Peyer's patch (tissue), 4 donors: Measurements from ENCODE around the gene SCFD2. TPM values are rescaled to one million over a fixed set of nuclear protein-coding genes. Genes with fewer than 3 reads are reported as not detected.

Experiments used
- DNase-seq, 3 donors: peaks; one replicate each; pipeline ENCODE4 v3.0.0-alpha.2; 2017 to 2019
- H3K27ac ChIP-seq, 4 donors: fragments of 200-600 bp; sonication (generic); one replicate each; pipeline ENCODE4 v1.5.1; 2016 to 2019
- H3K27me3 ChIP-seq, 2 donors: fragments of 200-600 bp; sonication (generic); one replicate each; pipeline ENCODE4 v1.5.1; 2019
- H3K36me3 ChIP-seq, 3 donors: fragments of 200-600 bp; sonication (generic); one replicate each; pipeline ENCODE4 v1.5.1; 2016 to 2019
- H3K4me1 ChIP-seq, 4 donors: fragments of 200-600 bp; sonication (generic); one replicate each; pipeline ENCODE4 v1.5.1; 2016 to 2019
- H3K4me3 ChIP-seq, 4 donors: fragments of 200-600 bp; sonication (generic); 1 replicate in 3 of 4; 2 replicates in 1 of 4; pipeline ENCODE4 v1.5.1; 2016 to 2019; ENCODE audit warnings: mild to moderate bottlenecking in 1 of 4
- H3K9me3 ChIP-seq, 4 donors: fragments of 200-600 bp; sonication (generic); one replicate each; pipeline ENCODE4 v1.5.1; 2016 to 2019; ENCODE audit warnings: mild to moderate bottlenecking in 1 of 4
- POLR2A ChIP-seq, 2 donors: fragments of 450-650 bp; IDR thresholded peaks; one replicate each; pipeline ENCODE4 v1.5.1; 2017; ENCODE audit warnings: antibody characterized with exemption in 2 of 2, mild to moderate bottlenecking in 2 of 2, moderate library complexity in 2 of 2
- total RNA-seq, 4 donors: library from RNA; depleted of rRNA; stranded (reverse); fragments of >200 nt; gene quantifications; one replicate each; pipeline ENCODE4 v1.1.0, GENCODE V29; 2016
- TF ChIP-seq, protein P1 (sequence below), 6 experiments: fragments of 450-650 bp in 4 of 6; fragments of 200-600 bp in 2 of 6; sonication (generic) in 1 of 6; IDR thresholded peaks; one replicate each; pipeline ENCODE4 v1.5.1; 2017 to 2019; ENCODE audit warnings: antibody characterized with exemption in 6 of 6, mild to moderate bottlenecking in 3 of 6, moderate library complexity in 1 of 6

SCFD2 gene
- total RNA-seq, 4 donors from 2014 or later = 17.3 to 165 (median 30.1) TPM

DNA sequence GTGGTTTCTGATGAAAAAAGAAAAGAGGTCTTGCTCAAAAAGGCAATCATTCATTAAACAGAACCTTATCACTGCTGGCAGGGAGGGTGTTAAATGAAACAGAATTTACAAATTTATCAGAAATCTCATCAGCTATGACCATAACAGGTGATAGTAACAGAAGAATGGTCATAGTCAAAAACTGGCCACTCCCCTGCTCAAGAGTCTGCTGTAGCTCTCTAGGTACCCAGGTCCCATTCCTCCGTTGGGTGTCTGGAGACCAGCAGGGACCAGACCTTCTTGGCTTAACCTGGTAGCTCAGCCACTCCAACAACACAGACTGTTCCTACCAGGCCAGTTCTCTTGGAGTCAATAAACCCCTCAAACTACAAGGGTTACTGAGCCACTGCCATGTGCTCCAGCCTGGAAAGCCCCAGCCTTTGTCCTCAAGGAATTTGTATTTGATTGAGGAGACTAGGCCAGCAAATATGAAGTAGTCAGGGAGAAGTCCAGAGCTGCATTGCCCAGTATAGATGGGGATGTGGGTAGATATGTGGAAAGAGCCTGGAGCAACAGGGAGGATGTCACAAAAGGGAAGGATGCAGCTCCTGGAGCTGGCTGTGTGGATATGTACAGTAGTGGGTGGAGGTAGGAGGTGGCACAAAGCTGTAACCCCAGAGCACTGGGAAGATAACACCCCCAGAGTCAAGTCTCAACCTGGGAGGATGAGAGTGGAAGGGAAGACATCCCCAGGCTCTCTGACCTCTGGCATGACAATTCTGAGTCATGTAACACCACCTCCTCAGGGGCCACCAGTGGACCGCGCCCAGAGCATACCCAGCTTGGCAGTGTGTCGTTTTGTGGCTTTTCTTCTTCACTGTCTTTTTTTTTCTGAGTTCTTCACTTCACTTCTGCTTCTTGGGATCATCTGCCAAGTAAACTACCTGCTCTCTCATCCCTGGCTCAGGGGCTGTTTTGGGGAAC lies 481.9 kb downstream of the SCFD2 start:
- no peak overlapping the region for H3K4me3 ChIP-seq
- no peak overlapping the region for H3K27ac ChIP-seq
- no peaks in the 10 kb centered on the region for H3K27me3 ChIP-seq
- H3K4me1 ChIP-seq = no peaks in the 10 kb centered on the region
- no peaks in the 10 kb centered on the region for H3K9me3 ChIP-seq
- no peak for DNase-seq
- no peak for TF ChIP-seq POLR2A (IDR thresholded peaks at IDR 0.05)
- TF ChIP-seq, protein P1, sequence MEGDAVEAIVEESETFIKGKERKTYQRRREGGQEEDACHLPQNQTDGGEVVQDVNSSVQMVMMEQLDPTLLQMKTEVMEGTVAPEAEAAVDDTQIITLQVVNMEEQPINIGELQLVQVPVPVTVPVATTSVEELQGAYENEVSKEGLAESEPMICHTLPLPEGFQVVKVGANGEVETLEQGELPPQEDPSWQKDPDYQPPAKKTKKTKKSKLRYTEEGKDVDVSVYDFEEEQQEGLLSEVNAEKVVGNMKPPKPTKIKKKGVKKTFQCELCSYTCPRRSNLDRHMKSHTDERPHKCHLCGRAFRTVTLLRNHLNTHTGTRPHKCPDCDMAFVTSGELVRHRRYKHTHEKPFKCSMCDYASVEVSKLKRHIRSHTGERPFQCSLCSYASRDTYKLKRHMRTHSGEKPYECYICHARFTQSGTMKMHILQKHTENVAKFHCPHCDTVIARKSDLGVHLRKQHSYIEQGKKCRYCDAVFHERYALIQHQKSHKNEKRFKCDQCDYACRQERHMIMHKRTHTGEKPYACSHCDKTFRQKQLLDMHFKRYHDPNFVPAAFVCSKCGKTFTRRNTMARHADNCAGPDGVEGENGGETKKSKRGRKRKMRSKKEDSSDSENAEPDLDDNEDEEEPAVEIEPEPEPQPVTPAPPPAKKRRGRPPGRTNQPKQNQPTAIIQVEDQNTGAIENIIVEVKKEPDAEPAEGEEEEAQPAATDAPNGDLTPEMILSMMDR (IDR thresholded peaks at IDR 0.05) = no peak
- H3K36me3 ChIP-seq = no peaks in the 10 kb centered on the region

DNA sequence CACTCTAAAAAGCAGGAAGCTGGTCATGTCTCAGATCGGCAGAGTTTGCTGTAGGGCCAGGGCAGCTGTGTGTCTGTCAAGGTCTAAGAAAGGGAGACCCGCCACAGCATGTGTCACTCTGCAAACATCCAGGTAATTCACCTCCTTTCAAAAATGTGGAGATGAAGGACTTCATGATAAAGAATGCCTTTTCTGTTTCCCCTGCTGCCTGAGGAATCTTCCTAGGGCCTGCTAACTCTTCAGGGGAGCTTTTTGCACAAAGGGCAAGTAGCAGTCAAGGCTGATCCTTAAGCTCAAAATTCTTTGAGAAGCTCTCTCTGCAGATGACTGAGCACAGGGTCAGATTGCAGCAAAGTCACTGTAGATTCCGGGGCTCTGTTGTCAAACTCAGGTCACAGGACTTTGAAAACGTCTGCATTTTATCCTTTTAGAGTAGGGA lies 482.7 kb downstream of the SCFD2 start:
- Histone ChIP-seq H3K9me3 (no peaks in the 10 kb centered on the region), H3K27ac (no peak overlapping the region), H3K4me3 (no peak overlapping the region), H3K4me1 (no peaks in the 10 kb centered on the region), H3K36me3 (no peaks in the 10 kb centered on the region), H3K27me3 (no peaks in the 10 kb centered on the region)
- no peak for DNase-seq
- TF ChIP-seq POLR2A (IDR thresholded peaks at IDR 0.05) = no peak
- TF ChIP-seq, protein P1 (IDR thresholded peaks at IDR 0.05) = no peak

DNA sequence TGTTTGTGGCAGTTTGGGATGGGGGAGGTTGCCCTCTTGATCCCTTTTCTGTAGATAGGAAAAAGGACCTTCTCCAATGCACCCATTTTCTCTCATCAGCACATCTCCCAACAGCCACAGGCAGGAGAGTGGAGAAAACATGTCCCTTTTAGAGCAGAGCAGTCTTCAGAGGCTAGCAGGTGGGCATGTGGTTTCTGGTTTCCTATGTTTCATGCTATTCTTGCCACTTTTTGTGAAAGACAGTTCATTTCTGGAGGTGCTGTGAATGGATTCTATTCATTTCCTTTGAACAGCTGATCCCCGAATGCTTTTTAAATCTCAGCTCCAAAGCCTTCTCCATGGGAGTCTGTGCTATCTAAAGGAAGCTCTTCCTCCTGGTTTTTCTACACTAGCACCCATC lies 484.9 kb downstream of the SCFD2 start:
- H3K36me3 ChIP-seq = no peaks in the 10 kb centered on the region
- H3K27me3 ChIP-seq = no peaks in the 10 kb centered on the region
- no peak overlapping the region for H3K4me3 ChIP-seq
- H3K9me3 ChIP-seq = no peaks in the 10 kb centered on the region
- H3K27ac ChIP-seq = no peak overlapping the region
- H3K4me1 ChIP-seq = no peaks in the 10 kb centered on the region
- no peak for TF ChIP-seq POLR2A (IDR thresholded peaks at IDR 0.05)
- TF ChIP-seq, protein P1 (IDR thresholded peaks at IDR 0.05) = no peak
- DNase-seq = no peak

DNA sequence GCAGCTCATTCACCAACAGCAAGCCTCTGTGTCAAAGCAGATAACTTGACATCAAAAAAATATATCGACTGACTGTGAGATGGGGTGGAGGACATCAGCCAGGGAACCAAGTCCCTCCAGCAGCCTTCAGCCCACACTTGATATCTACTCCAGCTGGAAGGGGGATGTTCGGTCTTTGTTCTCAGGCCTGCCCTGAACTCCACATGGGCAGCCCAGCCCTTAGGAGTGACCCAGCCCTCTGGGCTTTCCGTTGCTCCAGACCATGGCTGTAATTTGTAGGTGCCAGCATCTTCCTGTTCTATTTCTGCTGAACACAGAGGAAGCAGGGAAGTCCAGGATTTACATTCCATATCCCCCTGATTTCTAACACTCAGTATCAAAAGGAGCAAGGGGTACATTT lies 486.4 kb downstream of the SCFD2 start:
- Histone ChIP-seq H3K27ac (no peak overlapping the region), H3K27me3 (no peaks in the 10 kb centered on the region), H3K36me3 (no peaks in the 10 kb centered on the region), H3K4me1 (no peaks in the 10 kb centered on the region), H3K4me3 (no peak overlapping the region), H3K9me3 (no peaks in the 10 kb centered on the region)
- no peak for DNase-seq
- TF ChIP-seq, protein P1 (IDR thresholded peaks at IDR 0.05) = no peak
- TF ChIP-seq POLR2A (IDR thresholded peaks at IDR 0.05) = no peak

DNA sequence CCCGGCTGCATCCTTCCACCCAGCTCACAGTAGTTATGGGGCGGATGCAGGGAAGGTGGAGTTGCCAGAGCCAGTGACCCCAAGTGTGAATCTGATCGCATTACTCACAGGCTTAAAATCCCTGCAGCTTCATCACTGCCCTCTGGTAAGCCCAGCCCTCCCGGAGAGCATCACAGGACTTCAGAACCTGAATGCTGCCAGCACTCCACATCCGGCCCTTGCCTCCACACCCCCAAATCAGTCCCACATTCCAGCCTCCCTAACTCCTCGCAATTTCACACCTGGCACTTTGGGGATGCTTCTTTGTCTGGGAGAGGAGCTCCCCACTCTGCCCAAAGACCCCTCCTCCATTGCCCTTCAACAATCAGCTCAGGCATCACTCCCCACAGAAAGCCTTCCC lies 488.2 kb downstream of the SCFD2 start:
- Histone ChIP-seq H3K27me3 (no peaks in the 10 kb centered on the region), H3K9me3 (no peaks in the 10 kb centered on the region), H3K27ac (no peak overlapping the region), H3K4me3 (no peak overlapping the region), H3K36me3 (no peaks in the 10 kb centered on the region), H3K4me1 (no peaks in the 10 kb centered on the region)
- no peak for DNase-seq
- TF ChIP-seq, protein P1 (IDR thresholded peaks at IDR 0.05) = no peak
- TF ChIP-seq POLR2A (IDR thresholded peaks at IDR 0.05) = no peak
